BJ (cell line): ENCODE results near the gene ZNF433. TPM values are rescaled to one million over a fixed set of nuclear protein-coding genes. Genes with fewer than 3 reads are reported as not detected.

Experiments
- CTCF ChIA-PET: fragments of 350-600 bp; formaldehyde crosslinking; extraction: SDS; loops from one replicate; lab custom pipeline; 2021; ENCODE audit warnings: antibody characterized with exemption, inconsistent platforms; lab: Yijun Ruan, JAX
- POLR2A ChIA-PET: fragments of 300-600 bp; sonication (Branson Sonifier 250); formaldehyde crosslinking; extraction: SDS; loops from one replicate; lab custom pipeline; 2021; ENCODE audit warnings: antibody characterized with exemption; lab: Charles Lee
- DNase-seq: peaks from one replicate; pipeline ENCODE4 v3.0.0-alpha.2; 2011; ENCODE audit warnings: low read depth
- H3K27me3 ChIP-seq: 2 replicates; pipeline ENCODE4 v1.6.0; 2011; ENCODE audit warnings: low read length; ENCODE audit not compliant: control insufficient read depth, insufficient read depth
- H3K36me3 ChIP-seq: 2 replicates; pipeline ENCODE4 v1.5.1; 2011; ENCODE audit warnings: low read length; ENCODE audit not compliant: control insufficient read depth, insufficient read depth
- H3K4me3 ChIP-seq: 2 replicates; pipeline ENCODE4 v1.5.1; 2011; ENCODE audit warnings: low read depth, mild to moderate bottlenecking, control low read depth, low read length
- CTCF ChIP-seq: IDR thresholded peaks from 2 replicates; pipeline ENCODE4 v1.5.1; 2011; ENCODE audit warnings: low read depth, mild to moderate bottlenecking, control low read depth, inconsistent platforms, low read length, moderate library complexity; ENCODE audit not compliant: insufficient read depth
- polyA plus RNA-seq: library from polyadenylated mRNA; depleted of rRNA; stranded (reverse); fragments of >200 nt; gene quantifications from 2 replicates; pipeline ENCODE4 v1.2.3, GENCODE V29; 2011

Gene ZNF433
- polyA plus RNA-seq, 1 experiment = 1.8 TPM

GRCh38 chr19:11979527-11979926 lies 56.0 kb downstream of the ZNF433 start:
- no peaks in the 10 kb centered on the region for H3K36me3 ChIP-seq
- no peak for DNase-seq
- no peaks in the 10 kb centered on the region for H3K27me3 ChIP-seq
- H3K4me3 ChIP-seq = no peak overlapping the region
- ChIA-PET CTCF (no interaction called here), POLR2A (no interaction called here)
- TF ChIP-seq CTCF = no peak

- DNase-seq = no peak
- ChIA-PET POLR2A (no interaction called here), CTCF (no interaction called here)
- Histone ChIP-seq H3K27me3 (no peaks in the 10 kb centered on the region), H3K4me3 (no peak overlapping the region), H3K36me3 (no peaks in the 10 kb centered on the region)
- no peak for TF ChIP-seq CTCF
These were observed 56.9 kb downstream of the ZNF433 start for GRCh38 chr19:11978492-11979100.

- no peak for DNase-seq
- ChIA-PET POLR2A (no interaction called here), CTCF (interaction anchor here (2.5 kb wide), 1 partner anchor 9 kb away, joined by 6 read pairs; no protein-coding TSS in a partner anchor)
- Histone ChIP-seq H3K4me3 (no peak overlapping the region), H3K27me3 (no peaks in the 10 kb centered on the region), H3K36me3 (no peaks in the 10 kb centered on the region)
- TF ChIP-seq CTCF = no peak
These were observed 62.3 kb downstream of the ZNF433 start for GRCh38 chr19:11973019-11973810.

GRCh38 chr19:11971041-11971440 lies 64.4 kb downstream of the ZNF433 start:
- TF ChIP-seq CTCF = no peak
- POLR2A ChIA-PET = no interaction called here
- no peak overlapping the region for H3K4me3 ChIP-seq
- DNase-seq = no peak
- H3K36me3 ChIP-seq = no peaks in the 10 kb centered on the region
- CTCF ChIA-PET = no interaction called here
- H3K27me3 ChIP-seq = no peaks in the 10 kb centered on the region

- no peak for TF ChIP-seq CTCF
- Histone ChIP-seq H3K27me3 (no peaks in the 10 kb centered on the region), H3K36me3 (no peaks in the 10 kb centered on the region), H3K4me3 (no peak overlapping the region)
- ChIA-PET CTCF (no interaction called here), POLR2A (no interaction called here)
- DNase-seq = no peak
These were observed 65.3 kb downstream of the ZNF433 start for GRCh38 chr19:11970174-11970573.
